ENCODE results near the gene KCNK3. TPM values are rescaled to one million over a fixed set of nuclear protein-coding genes. Genes with fewer than 3 reads are reported as not detected.

KCNK3 gene
- total RNA-seq, 1 donor from 2014 or later: not detected

- Mint-ChIP-seq H3K36me3 (ENCODE audit: low read depth) (no peaks in the 10 kb centered on the region), H3K4me1 (no peaks in the 10 kb centered on the region), H3K9me3 (no peaks in the 10 kb centered on the region), H3K4me3 (no peak overlapping the region), H3K27ac (no peak overlapping the region), H3K27me3 (peaks cover 49% of the 10 kb centered on the region)
- intact Hi-C loops (cut with micrococcal nuclease): no loop called here
- no peak for DNase-seq
These were observed 5.2 kb upstream of the KCNK3 start for GRCh38 chr2:26687328-26687727.

- no peak overlapping the region for H3K4me3 Mint-ChIP-seq
These were observed 4.7 kb upstream of the KCNK3 start for GRCh38 chr2:26687801-26688200.

GRCh38 chr2:26691161-26691560 lies 1.4 kb upstream of the KCNK3 start:
- Mint-ChIP-seq H3K27me3 (peaks cover 64% of the 10 kb centered on the region), H3K4me3 (no peak overlapping the region), H3K9me3 (no peaks in the 10 kb centered on the region), H3K4me1 (no peaks in the 10 kb centered on the region), H3K36me3 (ENCODE audit: low read depth) (no peaks in the 10 kb centered on the region), H3K27ac (no peak overlapping the region)
- intact Hi-C loops (cut with micrococcal nuclease): loop anchor here (2.0 kb wide), 1 partner anchor 72 kb away; no protein-coding TSS in a partner anchor
- DNase-seq: no peak

More at GRCh38 chr2:26687801-26688200, 4.7 kb upstream of the KCNK3 start:
- H3K36me3 Mint-ChIP-seq (ENCODE audit: low read depth): no peaks in the 10 kb centered on the region
- H3K9me3 Mint-ChIP-seq: no peaks in the 10 kb centered on the region
- no peak overlapping the region for H3K27ac Mint-ChIP-seq
- no peaks in the 10 kb centered on the region for H3K4me1 Mint-ChIP-seq
- intact Hi-C loops (cut with micrococcal nuclease): no loop called here
- peaks cover 45% of the 10 kb centered on the region for H3K27me3 Mint-ChIP-seq
- no peak for DNase-seq

GRCh38 chr2:26691881-26692278 lies 642 bp upstream of the KCNK3 start:
- H3K27ac Mint-ChIP-seq: no peak overlapping the region
- no peaks in the 10 kb centered on the region for H3K4me1 Mint-ChIP-seq
- H3K27me3 Mint-ChIP-seq: peaks cover 61% of the 10 kb centered on the region
- H3K9me3 Mint-ChIP-seq: no peaks in the 10 kb centered on the region
- intact Hi-C loops (cut with micrococcal nuclease): loop anchor here (2.0 kb wide), 1 partner anchor 71 kb away; no protein-coding TSS in a partner anchor
- no peaks in the 10 kb centered on the region for H3K36me3 Mint-ChIP-seq (ENCODE audit: low read depth)
- DNase-seq: no peak
- no peak overlapping the region for H3K4me3 Mint-ChIP-seq

GRCh38 chr2:26692897-26693849 lies 651 bp downstream of the KCNK3 start:
- intact Hi-C loops (cut with micrococcal nuclease): no loop called here
- peaks cover 55% of the 10 kb centered on the region for H3K27me3 Mint-ChIP-seq
- DNase-seq: no peak
- H3K4me1 Mint-ChIP-seq: no peaks in the 10 kb centered on the region
- no peak overlapping the region for H3K4me3 Mint-ChIP-seq
- H3K27ac Mint-ChIP-seq: no peak overlapping the region
- H3K36me3 Mint-ChIP-seq (ENCODE audit: low read depth): no peaks in the 10 kb centered on the region
- no peaks in the 10 kb centered on the region for H3K9me3 Mint-ChIP-seq

GRCh38 chr2:26694001-26694400 lies 1.5 kb downstream of the KCNK3 start:
- Mint-ChIP-seq H3K4me3 (no peak overlapping the region), H3K36me3 (ENCODE audit: low read depth) (no peaks in the 10 kb centered on the region), H3K4me1 (no peaks in the 10 kb centered on the region), H3K27ac (no peak overlapping the region), H3K9me3 (no peaks in the 10 kb centered on the region), H3K27me3 (peaks cover 52% of the 10 kb centered on the region)
- intact Hi-C loops (cut with micrococcal nuclease): no loop called here
- DNase-seq: no peak

GRCh38 chr2:26696351-26696816 lies 3.9 kb downstream of the KCNK3 start:
- Mint-ChIP-seq H3K36me3 (ENCODE audit: low read depth) (no peaks in the 10 kb centered on the region), H3K27ac (no peak overlapping the region), H3K9me3 (no peaks in the 10 kb centered on the region), H3K4me3 (no peak overlapping the region), H3K27me3 (peaks cover 35% of the 10 kb centered on the region), H3K4me1 (no peaks in the 10 kb centered on the region)
- DNase-seq: no peak
- intact Hi-C loops (cut with micrococcal nuclease): no loop called here

- intact Hi-C loops (cut with micrococcal nuclease): no loop called here
- Mint-ChIP-seq H3K4me3 (no peak overlapping the region), H3K4me1 (no peaks in the 10 kb centered on the region), H3K27ac (no peak overlapping the region), H3K27me3 (peaks cover 35% of the 10 kb centered on the region), H3K36me3 (ENCODE audit: low read depth) (no peaks in the 10 kb centered on the region), H3K9me3 (no peaks in the 10 kb centered on the region)
- DNase-seq: no peak
These were observed 4.9 kb downstream of the KCNK3 start for GRCh38 chr2:26697425-26697824.

GRCh38 chr2:26699295-26699694 lies 6.8 kb downstream of the KCNK3 start:
- H3K27me3 Mint-ChIP-seq: peaks cover 26% of the 10 kb centered on the region
- no peak overlapping the region for H3K4me3 Mint-ChIP-seq
- H3K36me3 Mint-ChIP-seq (ENCODE audit: low read depth): no peaks in the 10 kb centered on the region
- no peak overlapping the region for H3K27ac Mint-ChIP-seq
- H3K9me3 Mint-ChIP-seq: no peaks in the 10 kb centered on the region
- intact Hi-C loops (cut with micrococcal nuclease): no loop called here
- H3K4me1 Mint-ChIP-seq: no peaks in the 10 kb centered on the region
- DNase-seq: no peak

GRCh38 chr2:26700078-26700477 lies 7.6 kb downstream of the KCNK3 start:
- Mint-ChIP-seq H3K9me3 (no peaks in the 10 kb centered on the region), H3K4me1 (no peaks in the 10 kb centered on the region), H3K4me3 (no peak overlapping the region), H3K36me3 (ENCODE audit: low read depth) (no peaks in the 10 kb centered on the region), H3K27ac (no peak overlapping the region), H3K27me3 (peaks cover 19% of the 10 kb centered on the region)
- DNase-seq: no peak
- intact Hi-C loops (cut with micrococcal nuclease): no loop called here

- Mint-ChIP-seq H3K9me3 (no peaks in the 10 kb centered on the region), H3K4me3 (no peak overlapping the region), H3K27me3 (peaks cover 11% of the 10 kb centered on the region), H3K36me3 (ENCODE audit: low read depth) (no peaks in the 10 kb centered on the region), H3K4me1 (no peaks in the 10 kb centered on the region), H3K27ac (no peak overlapping the region)
- no peak for DNase-seq
- intact Hi-C loops (cut with micrococcal nuclease): no loop called here
These were observed 9.1 kb downstream of the KCNK3 start for GRCh38 chr2:26701596-26701995.

- Mint-ChIP-seq H3K27me3 (peaks cover 8% of the 10 kb centered on the region), H3K4me1 (no peaks in the 10 kb centered on the region), H3K36me3 (ENCODE audit: low read depth) (no peaks in the 10 kb centered on the region), H3K4me3 (no peak overlapping the region), H3K9me3 (no peaks in the 10 kb centered on the region), H3K27ac (no peak overlapping the region)
- intact Hi-C loops (cut with micrococcal nuclease): no loop called here
- DNase-seq: no peak
These were observed 9.5 kb downstream of the KCNK3 start for GRCh38 chr2:26702025-26702424.

GRCh38 chr2:26704441-26704977 lies 12.0 kb downstream of the KCNK3 start:
- no peak for DNase-seq
- H3K27me3 Mint-ChIP-seq: peaks cover 8% of the 10 kb centered on the region
- no peaks in the 10 kb centered on the region for H3K4me1 Mint-ChIP-seq
- intact Hi-C loops (cut with micrococcal nuclease): no loop called here
- H3K9me3 Mint-ChIP-seq: no peaks in the 10 kb centered on the region
- no peak overlapping the region for H3K4me3 Mint-ChIP-seq
- no peaks in the 10 kb centered on the region for H3K36me3 Mint-ChIP-seq (ENCODE audit: low read depth)
- no peak overlapping the region for H3K27ac Mint-ChIP-seq

- H3K27me3 Mint-ChIP-seq: peaks cover 8% of the 10 kb centered on the region
- H3K4me3 Mint-ChIP-seq: no peak overlapping the region
- H3K27ac Mint-ChIP-seq: no peak overlapping the region
- DNase-seq: no peak
- no peaks in the 10 kb centered on the region for H3K9me3 Mint-ChIP-seq
- H3K4me1 Mint-ChIP-seq: no peaks in the 10 kb centered on the region
- intact Hi-C loops (cut with micrococcal nuclease): no loop called here
- H3K36me3 Mint-ChIP-seq (ENCODE audit: low read depth): no peaks in the 10 kb centered on the region
These were observed 12.6 kb downstream of the KCNK3 start for GRCh38 chr2:26705126-26705525.

All from activated CD4-positive, alpha-beta T cell treated with anti-CD3 and anti-CD28 coated beads, Interleukin-2, amount 10 ng/mL, durations not matched to agents 24 days and 14 days (primary cell).